Hypothalamus (tissue), 51 donors: Measurements from ENCODE around the gene FBN1.

Experiments
- DNase-seq, 51 donors: peaks; one replicate each; lab custom pipeline; 2025; lab: John Stamatoyannopoulos, UW

The FBN1 gene

DNA sequence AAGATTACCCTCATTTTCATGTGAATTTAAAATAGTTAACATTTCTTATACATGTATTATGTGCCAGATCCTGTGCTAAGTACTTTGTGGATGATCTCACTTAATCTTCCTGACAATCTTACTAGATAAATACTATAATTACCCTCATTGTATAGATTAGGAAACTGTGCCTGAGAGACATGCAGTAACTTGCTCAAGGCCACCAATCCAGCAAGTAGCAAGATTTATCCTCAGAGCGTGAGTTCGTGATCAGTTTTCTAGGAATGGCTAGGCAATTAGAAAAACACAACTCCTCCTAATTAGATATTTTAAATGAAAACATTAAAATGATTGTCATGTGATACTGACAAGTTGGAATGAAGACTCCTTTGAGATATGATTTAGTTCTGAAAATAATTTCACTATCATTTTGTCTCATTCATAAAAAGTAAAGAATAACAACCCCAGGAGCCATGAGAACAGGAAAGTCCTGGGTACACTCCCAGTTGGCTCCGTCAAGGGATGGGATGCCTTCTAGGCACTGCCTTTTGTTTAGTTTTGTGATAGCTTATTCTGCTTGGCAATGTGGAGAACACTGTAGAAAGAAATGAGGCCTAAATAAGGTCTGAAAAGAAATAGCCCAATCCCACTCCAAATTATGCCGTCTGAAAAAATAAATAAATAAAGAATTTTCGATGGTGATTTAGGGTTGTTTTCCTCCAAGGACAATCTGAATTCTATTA, 61.3 kb downstream of the FBN1 start:
- no peak for DNase-seq

DNA sequence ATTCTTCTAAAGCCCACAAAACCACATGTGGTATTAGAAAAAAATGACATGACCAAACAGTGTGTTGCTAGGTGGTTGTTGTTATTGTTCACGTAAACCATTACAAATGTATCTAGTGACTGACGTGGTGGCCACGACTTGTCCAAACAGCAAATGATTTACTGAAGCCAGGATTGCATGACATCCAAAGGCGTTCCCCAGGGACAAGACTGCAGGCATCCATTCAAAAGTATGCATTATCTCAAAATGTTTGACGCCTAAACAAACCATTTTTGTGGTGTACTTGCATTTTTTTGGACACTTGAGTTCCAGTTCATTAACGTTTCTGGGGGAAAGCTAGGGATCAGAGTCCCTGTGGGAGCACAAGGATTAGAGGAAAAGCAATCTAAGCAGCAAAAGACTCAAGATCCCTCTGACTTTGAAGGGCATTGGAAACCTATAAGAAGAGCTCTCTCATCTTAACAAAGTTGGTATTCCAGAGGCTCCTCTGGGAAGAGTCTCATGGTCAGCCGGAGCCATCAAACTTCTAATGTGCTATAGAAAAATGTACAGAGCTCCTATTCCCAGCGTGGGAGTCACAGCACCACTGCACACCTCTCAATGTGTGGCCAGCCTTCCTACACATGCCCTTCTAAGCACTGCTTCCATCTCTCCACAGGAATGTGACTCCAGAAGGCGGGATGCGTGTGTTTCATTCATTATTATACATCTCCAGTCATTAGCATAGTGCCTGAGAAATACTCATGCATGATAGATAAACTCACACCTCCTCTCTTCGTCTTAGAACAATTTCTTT, 62.9 kb downstream of the FBN1 start:
- DNase-seq: no peak

DNA sequence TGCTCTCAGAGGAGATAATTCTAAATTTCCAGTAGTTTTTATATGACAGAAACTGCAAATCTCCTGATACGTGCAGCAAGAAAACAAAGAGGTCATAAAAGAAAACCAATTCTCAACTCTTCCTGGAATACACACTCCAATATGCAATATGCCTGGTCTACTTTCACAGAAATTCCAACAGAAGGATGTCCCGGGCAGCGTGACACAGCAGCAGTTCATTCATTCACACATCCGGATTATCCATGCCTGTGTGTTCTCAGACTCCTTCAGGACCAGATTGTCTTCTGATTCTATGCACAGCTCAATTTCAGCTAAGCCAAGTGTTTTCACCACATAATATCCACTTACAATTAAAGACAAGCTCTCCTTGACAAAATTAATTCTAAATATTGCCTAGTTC, 64.3 kb downstream of the FBN1 start:
- DNase-seq: no peak

DNA sequence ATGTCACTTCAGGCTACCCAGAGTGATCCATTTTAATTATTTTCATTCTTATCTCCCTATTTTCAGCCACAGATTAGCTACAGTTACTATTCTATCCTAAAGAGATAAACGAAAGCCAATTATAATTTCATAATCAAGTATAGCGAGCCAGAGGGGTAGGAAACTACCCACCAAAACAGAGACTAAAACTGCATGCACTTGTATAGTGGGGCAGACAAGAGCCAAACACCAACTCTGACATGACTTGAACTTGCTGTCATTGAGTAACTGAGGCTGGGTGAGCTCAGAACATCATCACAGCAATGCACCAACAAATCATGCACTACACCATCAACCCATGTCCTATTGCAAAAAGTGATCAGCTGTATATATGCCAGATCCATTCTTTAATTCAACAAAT, 64.8 kb downstream of the FBN1 start:
- no peak for DNase-seq

DNA sequence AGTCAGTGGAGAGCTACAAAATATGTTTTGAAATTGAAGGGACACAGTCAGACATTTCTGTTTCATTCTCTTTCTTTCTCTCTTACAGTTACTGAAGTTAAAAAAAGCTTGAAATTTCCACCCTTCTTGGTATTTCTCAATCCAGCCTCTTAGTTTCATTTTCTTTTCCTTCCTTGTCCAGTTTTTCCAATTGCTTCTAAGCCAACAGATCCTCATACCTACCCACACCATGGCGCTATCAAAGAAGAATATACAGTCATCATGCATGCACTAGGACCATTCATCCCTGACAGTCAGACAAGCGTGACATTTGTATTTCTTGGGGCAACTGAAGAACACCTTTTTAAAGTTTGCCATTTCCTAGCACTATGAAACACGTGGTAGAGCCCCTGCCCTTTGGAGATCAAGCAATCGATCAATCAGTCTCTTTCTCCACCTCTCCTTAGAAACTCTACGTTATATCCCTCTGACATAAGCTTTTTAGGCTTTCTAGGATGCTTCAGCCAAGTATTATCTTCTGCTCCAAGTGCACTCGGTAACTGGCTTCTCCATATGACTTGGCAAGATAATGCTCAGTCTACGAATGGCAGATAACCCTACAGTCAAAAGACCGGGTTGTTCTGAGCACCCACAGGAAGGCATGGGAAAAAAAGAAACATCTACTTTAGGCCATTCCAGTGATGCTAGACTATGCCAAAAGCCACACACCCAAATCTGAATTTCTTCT, 65.4 kb downstream of the FBN1 start:
- no peak for DNase-seq

DNA sequence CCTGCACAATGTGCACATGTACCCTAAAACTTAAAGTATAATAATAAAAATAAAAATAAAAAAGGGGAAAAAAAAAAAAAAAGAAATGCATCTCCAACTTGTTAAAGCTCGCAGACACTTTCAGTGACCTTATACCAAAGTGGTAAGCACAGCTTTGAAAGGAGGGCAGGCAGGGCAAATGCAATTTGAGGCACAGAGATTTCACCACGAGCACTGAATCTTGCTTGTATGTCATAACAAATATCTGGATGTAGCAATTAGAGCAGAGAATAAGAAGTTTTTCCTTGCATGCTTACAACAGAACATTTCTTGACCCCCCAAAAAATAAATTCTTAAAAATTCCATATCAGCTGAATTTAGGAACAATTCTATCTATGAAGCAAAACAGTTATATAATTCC, 66.5 kb downstream of the FBN1 start:
- DNase-seq: no peak

DNA sequence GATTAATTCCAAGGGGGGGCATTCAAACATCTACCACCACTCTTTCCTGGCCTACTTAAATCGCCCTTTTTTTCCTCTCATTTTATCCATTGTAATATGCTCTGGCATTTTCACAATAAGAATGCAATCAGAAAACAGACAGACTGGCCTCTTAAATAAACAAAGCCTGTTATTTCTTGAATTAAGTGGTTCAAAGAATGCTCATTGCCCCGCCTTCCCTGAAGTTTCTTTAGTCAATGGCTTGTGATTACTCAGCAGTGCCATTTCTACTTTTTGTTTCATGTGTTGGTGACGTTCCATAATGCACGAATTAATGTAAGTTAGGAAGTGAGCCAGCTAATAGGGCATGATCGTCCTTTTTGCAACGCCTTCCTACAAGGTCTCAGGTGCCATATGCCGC, 68.0 kb downstream of the FBN1 start:
- DNase-seq: no peak

DNA sequence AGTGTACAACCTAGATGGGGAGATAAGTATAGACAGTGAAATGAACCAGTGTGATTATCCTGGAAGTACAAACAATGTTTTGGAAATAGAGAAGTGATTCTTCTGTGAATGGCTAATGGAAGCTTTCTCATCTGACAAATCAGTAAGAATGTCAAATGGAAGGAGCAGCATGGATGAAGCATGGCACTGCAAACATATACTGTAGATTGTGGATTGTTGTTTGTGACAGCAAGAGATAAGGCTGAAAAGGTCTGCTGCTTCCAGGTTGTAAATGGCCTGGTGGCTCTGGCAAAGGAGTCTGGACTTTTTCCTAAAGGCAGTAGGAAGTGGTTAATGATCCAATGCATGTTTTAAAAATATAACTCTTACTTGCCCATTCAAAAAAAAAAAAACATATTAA, 71.3 kb downstream of the FBN1 start:
- DNase-seq: no peak

DNA sequence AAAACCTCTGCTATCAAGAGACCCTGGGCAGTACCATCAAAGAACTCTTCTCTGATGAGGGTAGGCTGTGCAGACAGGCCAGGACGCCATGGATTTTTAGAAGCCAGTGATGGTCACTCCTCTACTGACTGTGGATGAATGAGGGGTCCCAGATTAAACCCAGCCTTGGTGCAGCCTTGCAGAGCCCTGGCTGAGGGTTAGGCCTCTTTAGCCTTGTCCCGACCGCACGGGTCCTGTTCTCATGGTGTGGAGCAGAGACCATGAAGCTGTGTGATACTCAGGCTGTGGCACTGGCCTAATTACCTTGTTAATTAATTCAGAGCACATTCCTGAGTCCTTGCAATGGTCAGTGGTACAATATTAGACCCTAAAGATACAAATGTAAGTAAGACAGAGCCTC, 71.7 kb downstream of the FBN1 start:
- no peak for DNase-seq

DNA sequence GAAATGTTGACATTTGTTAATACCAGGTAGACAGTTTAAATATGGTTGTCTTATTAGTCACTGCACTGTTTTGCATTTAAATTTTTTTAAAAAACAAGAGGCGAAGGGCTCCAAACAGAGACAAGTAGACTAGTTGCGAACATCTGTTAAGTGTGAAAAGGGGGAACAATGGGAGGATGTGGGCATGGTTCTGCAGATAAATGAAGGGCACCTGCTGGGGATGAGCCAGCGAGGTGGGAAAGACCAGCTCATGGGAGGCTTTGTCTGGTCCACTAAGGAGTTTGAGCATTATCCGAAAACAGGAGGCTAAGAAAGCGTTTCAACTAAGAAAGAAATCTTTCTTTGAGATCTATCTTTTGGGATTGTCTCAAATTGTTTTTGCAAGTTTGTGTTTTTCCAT, 72.7 kb downstream of the FBN1 start:
- no peak for DNase-seq

DNA sequence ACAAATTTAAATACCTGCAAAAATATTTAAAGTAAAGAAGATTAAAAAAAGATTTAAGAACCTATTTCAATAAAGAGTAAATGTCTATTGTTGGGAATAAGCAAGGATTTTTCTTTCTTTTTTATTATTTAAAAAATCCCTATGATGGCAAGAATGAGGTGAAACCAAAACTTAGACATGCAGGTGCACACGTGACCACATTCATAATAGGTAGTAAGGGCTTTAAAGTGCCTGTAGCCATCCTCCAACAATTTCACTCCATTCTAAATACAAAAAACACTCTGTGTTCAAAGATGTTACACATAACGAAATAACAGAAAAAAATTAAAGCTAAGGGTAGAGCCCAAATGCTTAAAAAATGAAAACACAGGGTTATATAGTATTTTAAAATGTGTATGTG, 74.0 kb downstream of the FBN1 start:
- no peak for DNase-seq

DNA sequence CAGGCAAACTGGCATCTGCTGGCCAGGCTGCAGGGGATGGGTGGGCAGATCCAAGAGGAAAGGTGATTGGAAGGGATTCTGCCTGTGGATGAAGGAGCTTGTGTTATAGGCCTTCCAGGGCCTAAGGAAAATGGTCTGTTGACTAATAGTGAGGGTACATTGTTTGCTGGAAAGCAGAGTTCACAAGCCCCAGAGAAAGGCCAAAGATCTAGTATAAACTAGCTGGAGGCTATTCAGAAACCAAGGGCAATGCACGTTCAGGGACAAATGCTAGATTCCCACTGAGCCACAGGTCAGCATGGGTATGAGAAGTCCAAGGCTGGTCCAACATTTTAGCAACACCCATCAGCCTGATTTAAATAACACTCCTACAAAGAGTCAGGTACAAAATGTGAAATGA, 74.7 kb downstream of the FBN1 start:
- DNase-seq: peak in 1 of 51 donors; percentile 4

DNA sequence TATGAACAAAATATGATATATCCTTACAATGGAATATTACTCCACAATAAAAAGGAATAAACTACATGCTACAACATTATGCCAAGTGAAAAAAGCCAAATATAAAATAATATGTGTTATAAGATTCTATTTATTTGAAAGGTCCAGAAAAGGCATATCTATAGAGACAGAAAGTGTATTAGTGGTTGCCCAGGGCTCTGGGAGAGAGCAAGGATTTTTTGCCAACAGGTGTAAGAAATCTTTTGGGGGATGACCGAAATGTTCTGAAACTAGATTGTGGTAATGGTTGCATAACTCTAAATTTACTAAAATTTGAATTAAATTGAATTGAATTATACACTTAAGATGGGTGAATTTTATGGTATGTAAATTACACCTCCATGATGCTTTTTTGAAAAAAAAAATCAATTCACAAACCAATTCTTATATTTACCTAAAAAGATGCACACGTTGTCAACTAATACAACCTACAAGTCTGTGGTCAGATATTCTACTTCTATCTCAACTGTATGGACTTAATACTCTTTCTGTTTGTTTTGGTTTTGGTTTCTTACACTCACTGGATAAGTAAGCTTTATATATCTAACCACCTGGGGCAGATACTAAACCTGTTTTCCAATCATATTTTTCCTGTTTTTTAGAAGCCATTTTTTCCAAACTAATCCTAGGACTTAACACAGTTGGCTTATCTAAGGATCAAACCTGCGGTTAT, 75.8 kb downstream of the FBN1 start:
- DNase-seq: no peak

DNA sequence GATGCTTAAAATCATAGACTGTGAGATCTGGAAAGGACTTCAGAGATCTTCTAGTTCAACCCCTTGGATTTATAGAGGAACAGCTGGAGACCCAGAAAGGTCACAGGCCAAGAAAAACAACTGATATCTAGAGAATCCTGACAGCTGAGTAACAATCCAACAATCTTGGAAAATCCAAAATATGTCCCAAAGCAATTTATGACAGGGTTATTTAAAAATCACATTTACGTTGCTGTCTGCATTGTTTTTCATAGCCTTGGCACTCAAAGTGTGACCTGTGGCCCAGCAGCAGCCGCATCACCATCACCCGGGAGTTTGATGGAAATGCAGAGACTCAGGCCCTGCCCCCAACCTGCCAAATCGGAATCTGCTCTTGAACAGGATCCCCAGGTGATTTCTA, 78.8 kb downstream of the FBN1 start:
- DNase-seq: no peak

DNA sequence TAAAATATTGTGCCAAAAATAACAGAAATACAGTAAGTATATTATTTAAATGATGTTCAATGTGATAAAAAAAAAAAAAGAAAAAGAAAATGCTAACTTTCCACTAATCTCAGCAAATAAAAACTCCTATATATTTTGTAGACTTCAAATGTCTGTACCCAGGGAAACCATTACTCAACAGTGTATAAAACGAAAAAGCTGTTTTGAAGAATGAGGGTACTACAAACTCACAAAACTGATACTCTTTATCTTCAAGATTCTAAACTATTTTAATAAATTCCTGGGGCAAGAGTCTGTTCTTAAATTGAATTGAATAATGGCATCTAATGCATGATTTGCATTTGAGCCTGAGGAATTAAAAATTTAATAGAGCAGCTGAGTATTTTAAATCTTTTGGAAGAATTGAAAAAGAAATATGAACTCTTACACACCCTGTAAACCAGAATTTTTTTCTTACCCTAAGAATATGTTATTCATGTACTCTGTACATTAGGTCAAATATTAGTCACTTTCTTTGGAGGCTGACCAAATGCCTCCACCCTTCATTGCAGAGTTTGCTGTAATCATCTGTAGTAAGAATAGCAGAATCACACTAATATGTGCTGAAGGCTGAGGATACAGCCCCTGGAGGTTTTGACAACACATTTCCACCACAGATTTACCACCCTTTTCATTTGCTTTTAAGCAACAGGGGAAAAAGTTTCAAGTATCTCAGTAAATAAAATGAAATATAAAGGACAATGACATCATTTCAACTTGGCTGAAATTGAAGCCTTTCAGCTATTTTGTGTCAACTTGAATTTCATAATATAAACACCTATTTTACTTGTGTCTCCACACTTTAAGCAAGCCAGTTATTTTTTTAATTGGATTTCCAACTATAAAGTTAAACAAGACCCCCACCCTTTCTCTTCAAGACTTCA, 79.7 kb downstream of the FBN1 start:
- no peak for DNase-seq

DNA sequence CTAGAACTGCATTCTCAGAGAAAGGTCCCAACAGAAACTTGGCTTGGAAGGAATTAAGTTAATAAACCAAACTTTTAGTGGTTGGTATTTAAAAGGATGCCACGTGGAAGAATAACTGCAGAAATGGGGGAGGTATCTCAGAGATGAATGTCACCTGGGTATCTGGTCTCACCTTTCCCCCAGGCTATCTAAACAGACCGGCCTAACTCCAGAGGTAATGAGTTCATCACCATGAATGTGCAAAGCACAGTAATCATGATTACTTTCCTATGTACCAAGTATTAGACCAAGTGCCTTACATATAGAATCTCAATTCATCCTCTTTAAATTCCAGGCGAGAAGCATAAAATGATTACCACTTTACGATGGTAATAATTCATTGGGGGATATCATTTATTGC, 80.8 kb downstream of the FBN1 start:
- DNase-seq: no peak

DNA sequence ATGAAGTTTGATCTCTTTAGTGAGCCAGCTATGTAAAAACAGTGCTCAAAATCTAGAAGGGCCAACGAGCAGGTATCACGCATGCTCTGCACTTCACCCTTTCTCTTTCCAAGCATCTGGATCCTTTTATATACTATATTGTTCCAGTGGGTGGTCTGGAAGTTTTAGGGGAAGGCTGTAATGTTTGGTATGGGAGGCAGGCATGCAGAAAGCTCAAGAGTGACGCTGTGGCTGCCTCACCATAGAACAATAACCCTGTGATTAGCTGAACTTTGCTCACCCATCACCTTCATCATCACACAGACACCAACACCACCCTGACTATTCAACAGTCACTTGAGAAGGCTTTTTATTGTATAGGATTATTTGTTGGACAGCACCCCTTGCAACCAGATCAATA, 81.6 kb downstream of the FBN1 start:
- no peak for DNase-seq

DNA sequence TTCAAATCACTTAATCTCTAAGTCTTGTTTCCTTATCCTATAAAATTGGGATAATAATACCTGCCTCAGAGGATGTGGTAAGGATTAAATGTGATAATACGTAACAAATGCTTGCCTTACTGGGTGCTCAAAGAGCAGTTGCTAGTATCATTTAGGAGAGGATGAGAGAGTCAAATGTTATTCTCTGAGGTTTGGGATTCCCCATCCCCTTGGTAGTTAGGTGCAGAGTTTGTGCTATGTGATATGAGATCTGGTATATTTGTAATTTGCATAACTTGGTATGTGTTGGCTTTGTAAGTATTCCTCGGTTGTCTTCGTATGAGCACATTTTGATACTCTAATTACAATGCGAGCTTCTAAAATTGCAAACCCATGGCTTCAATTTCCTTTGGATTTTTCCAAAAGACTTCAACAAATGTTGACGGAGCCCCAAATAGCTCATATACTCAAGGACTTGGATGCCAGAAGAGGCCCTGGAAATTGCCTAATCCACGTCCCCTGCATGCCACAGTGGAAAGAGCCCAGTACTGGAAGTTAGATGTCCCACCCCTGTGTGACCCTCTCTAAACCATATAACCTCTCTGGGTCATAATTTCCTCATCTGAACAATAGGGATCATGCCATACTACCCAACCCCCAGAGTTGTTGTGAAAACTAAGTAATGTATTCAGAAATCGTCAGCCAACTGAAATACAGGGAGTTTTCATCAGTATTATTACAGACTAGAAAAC, 85.0 kb downstream of the FBN1 start:
- no peak for DNase-seq

DNA sequence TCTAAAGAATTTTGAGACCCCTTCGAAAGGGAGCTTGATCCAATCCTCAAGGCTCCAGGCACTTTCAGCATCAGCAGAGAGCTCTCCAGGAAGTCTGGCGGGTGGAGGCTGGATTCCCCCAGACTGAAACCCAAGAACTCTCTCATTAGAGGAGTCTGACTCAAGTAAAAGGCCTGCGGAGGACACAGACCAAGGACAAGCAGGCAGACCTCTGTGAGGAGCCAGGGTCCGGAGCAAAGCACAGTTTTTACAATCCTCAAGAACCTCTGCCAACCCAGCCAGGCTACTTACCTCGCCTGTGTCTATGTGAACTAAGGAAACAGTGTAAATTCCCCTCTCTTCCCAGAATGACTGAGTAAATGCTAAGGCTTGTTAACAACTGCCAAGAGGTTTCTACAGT, 86.2 kb downstream of the FBN1 start:
- peak in 4 of 51 donors; percentile 6 to 27 (median 16) for DNase-seq
